IMR-90 (cell line): ENCODE measurements around the gene CHRDL1. TPM values are rescaled to one million over a fixed set of nuclear protein-coding genes. Genes with fewer than 3 reads are reported as not detected.

Experiments
- ATAC-seq: fragments of 200-7000 bp; cut with Tn5 transposase; 2 replicates; pipeline ENCODE4 v1.9.1; 2020; ENCODE audit warnings: low read depth, mild to moderate bottlenecking, moderate library complexity
- BruUV-seq: library from RNA; stranded (reverse); fragments of 400-500 nt; replicated peaks from 2 replicates; lab custom pipeline; 2021; lab: Mats Ljungman, UMichigan
- CTCF ChIA-PET: fragments of 300-600 bp; formaldehyde crosslinking; extraction: SDS; loops from one replicate; lab custom pipeline; 2021; ENCODE audit warnings: antibody characterized with exemption; lab: Yijun Ruan, JAX
- POLR2A ChIA-PET: fragments of 300-600 bp; sonication (Branson Sonifier 250); formaldehyde crosslinking; loops from one replicate; lab custom pipeline; 2022; ENCODE audit warnings: antibody characterized with exemption; ENCODE audit not compliant: unreplicated experiment; lab: Charles Lee
- DNase-seq: peaks from one replicate; pipeline ENCODE4 v3.0.0; 2013
- H2AFZ ChIP-seq: replicated peaks from 2 replicates; pipeline ENCODE3; 2013; ENCODE audit warnings: low read length, mild to moderate bottlenecking; ENCODE audit not compliant: poor library complexity
- H2AK5ac ChIP-seq: 2 replicates; pipeline ENCODE4 v1.6.1; 2013; ENCODE audit warnings: low read depth, low read length, inconsistent platforms
- H2AK9ac ChIP-seq: replicated peaks from 2 replicates; pipeline ENCODE3; 2013; ENCODE audit warnings: mild to moderate bottlenecking, low read depth, low read length, moderate library complexity; ENCODE audit not compliant: poor library complexity
- H2BK120ac ChIP-seq: 2 replicates; pipeline ENCODE4 v1.6.1; 2013; ENCODE audit warnings: low read depth, low read length, inconsistent platforms
- H2BK15ac ChIP-seq: 3 replicates; pipeline ENCODE4 v1.6.1; 2013; ENCODE audit warnings: low read depth, low read length, inconsistent platforms
- H2BK20ac ChIP-seq: 2 replicates; pipeline ENCODE4 v1.6.1; 2013; ENCODE audit warnings: low read depth, mild to moderate bottlenecking, inconsistent platforms, low read length, moderate library complexity
- H2BK5ac ChIP-seq: 2 replicates; pipeline ENCODE4 v1.6.1; 2013; ENCODE audit warnings: mild to moderate bottlenecking, low read depth, low read length, inconsistent platforms; ENCODE audit not compliant: poor library complexity, severe bottlenecking
- H3K14ac ChIP-seq: replicated peaks from 2 replicates; pipeline ENCODE4 v1.6.1; 2013; ENCODE audit warnings: low read depth, low read length, inconsistent platforms
- H3K18ac ChIP-seq: 2 replicates; pipeline ENCODE4 v1.6.1; 2013; ENCODE audit warnings: low read depth, low read length, control low read depth
- H3K23ac ChIP-seq: 2 replicates; pipeline ENCODE4 v1.6.1; 2013; ENCODE audit warnings: low read depth, low read length, inconsistent platforms
- H3K27ac ChIP-seq: 2 replicates; pipeline ENCODE4 v1.5.1; 2013; ENCODE audit warnings: mild to moderate bottlenecking, control low read depth, low read length; ENCODE audit not compliant: insufficient read depth
- H3K27me3 ChIP-seq: 2 replicates; pipeline ENCODE4 v1.6.1; 2013; ENCODE audit warnings: low read length; ENCODE audit not compliant: control insufficient read depth, insufficient read depth
- H3K36me3 ChIP-seq: 2 replicates; pipeline ENCODE4 v1.6.1; 2013; ENCODE audit warnings: low read length, mixed read lengths; ENCODE audit not compliant: control insufficient read depth, insufficient read depth
- H3K4ac ChIP-seq: 2 replicates; pipeline ENCODE4 v1.6.1; 2013; ENCODE audit warnings: low read depth, low read length, inconsistent platforms
- H3K4me1 ChIP-seq: 2 replicates; pipeline ENCODE4 v1.6.1; 2013; ENCODE audit warnings: low read length, mixed read lengths; ENCODE audit not compliant: control insufficient read depth, insufficient read depth
- H3K4me2 ChIP-seq: 2 replicates; pipeline ENCODE4 v1.6.1; 2013; ENCODE audit warnings: low read depth, mild to moderate bottlenecking, control low read depth, low read length, moderate library complexity
- H3K4me3 ChIP-seq: 2 replicates; pipeline ENCODE4 v1.5.1; 2013; ENCODE audit warnings: low read depth, mild to moderate bottlenecking, control low read depth, low read length, moderate library complexity; ENCODE audit not compliant: insufficient read depth
- H3K56ac ChIP-seq: 2 replicates; pipeline ENCODE4 v1.6.1; 2013; ENCODE audit warnings: low read length, inconsistent platforms; ENCODE audit not compliant: insufficient read depth; ENCODE audit errors: extremely low read depth
- H3K79me1 ChIP-seq, 2 experiments: 2 replicates each; pipeline ENCODE4 v1.6.1; 2013; ENCODE audit warnings: low read length in 2 of 2, inconsistent platforms in 1 of 2, low read depth in 1 of 2
- H3K9ac ChIP-seq: 2 replicates; pipeline ENCODE4 v1.6.1; 2013; ENCODE audit warnings: low read depth, low read length, control low read depth
- H3K9me1 ChIP-seq: 2 replicates; pipeline ENCODE4 v1.6.1; 2013; ENCODE audit warnings: low read length, inconsistent platforms; ENCODE audit not compliant: insufficient read depth
- H3K9me3 ChIP-seq: 2 replicates; pipeline ENCODE4 v1.6.1; 2013; ENCODE audit warnings: low read length; ENCODE audit not compliant: control insufficient read depth, insufficient read depth
- H4K20me1 ChIP-seq: 2 replicates; pipeline ENCODE4 v1.6.1; 2013; ENCODE audit warnings: low read length, inconsistent platforms; ENCODE audit not compliant: insufficient read depth
- H4K5ac ChIP-seq: 2 replicates; pipeline ENCODE4 v1.6.1; 2013; ENCODE audit warnings: mild to moderate bottlenecking, low read depth, low read length, control low read depth
- H4K8ac ChIP-seq, 2 experiments: 2 replicates each; pipeline ENCODE4 v1.6.1; 2013; ENCODE audit warnings: low read depth in 2 of 2, low read length in 2 of 2, control low read depth in 1 of 2, inconsistent platforms in 1 of 2
- H4K91ac ChIP-seq: 2 replicates; pipeline ENCODE4 v1.6.1; 2013; ENCODE audit warnings: low read depth, low read length, inconsistent platforms; ENCODE audit not compliant: insufficient read depth
- BHLHE40 ChIP-seq: fragments of 150-350 bp; IDR thresholded peaks from 2 replicates; pipeline ENCODE4 v1.6.1; 2016; ENCODE audit warnings: mild to moderate bottlenecking, low read depth, low read length
- CEBPB ChIP-seq: IDR thresholded peaks from 2 replicates; pipeline ENCODE4 v1.6.1; 2012; ENCODE audit warnings: low read depth, low read length, improper control_type of control experiment
- CHD1 ChIP-seq: IDR thresholded peaks from 2 replicates; pipeline ENCODE4 v1.6.1; 2012; ENCODE audit warnings: low read depth, low read length, improper control_type of control experiment
- ELK1 ChIP-seq: fragments of 150-350 bp; IDR thresholded peaks from 2 replicates; pipeline ENCODE4 v1.6.1; 2016; ENCODE audit warnings: low read depth, mild to moderate bottlenecking, low read length, moderate library complexity, borderline replicate concordance
- FOS ChIP-seq: fragments of 150-350 bp; IDR thresholded peaks from 2 replicates; pipeline ENCODE4 v1.6.1; 2016; ENCODE audit warnings: low read depth, low read length
- MAFK ChIP-seq: IDR thresholded peaks from 2 replicates; pipeline ENCODE4 v1.6.1; 2012; ENCODE audit warnings: low read depth, low read length, improper control_type of control experiment
- MAZ ChIP-seq: IDR thresholded peaks from 2 replicates; pipeline ENCODE4 v1.6.1; 2012; ENCODE audit warnings: low read depth, mild to moderate bottlenecking, low read length, improper control_type of control experiment, moderate library complexity, borderline replicate concordance
- MXI1 ChIP-seq: IDR thresholded peaks from 2 replicates; pipeline ENCODE4 v1.6.1; 2012; ENCODE audit warnings: low read depth, mild to moderate bottlenecking, low read length, moderate library complexity, borderline replicate concordance
- NFE2L2 ChIP-seq: fragments of 150-350 bp; IDR thresholded peaks from 2 replicates; pipeline ENCODE4 v1.6.1; 2016; ENCODE audit warnings: low read depth, mild to moderate bottlenecking, low read length
- POLR2A ChIP-seq: IDR thresholded peaks from 2 replicates; pipeline ENCODE4 v1.6.1; 2012; ENCODE audit warnings: mild to moderate bottlenecking, low read depth, low read length
- RAD21 ChIP-seq: IDR thresholded peaks from 2 replicates; pipeline ENCODE4 v1.6.1; 2012; ENCODE audit warnings: low read length, improper control_type of control experiment
- RFX5 ChIP-seq: IDR thresholded peaks from 2 replicates; pipeline ENCODE4 v1.8.0; 2012; ENCODE audit warnings: low read depth, mild to moderate bottlenecking, low read length, moderate library complexity
- SMC3 ChIP-seq: fragments of 150-350 bp; IDR thresholded peaks from 2 replicates; pipeline ENCODE4 v1.6.1; 2016; ENCODE audit warnings: low read depth, mild to moderate bottlenecking, antibody characterized with exemption, low read length, moderate library complexity
- USF2 ChIP-seq: fragments of 150-350 bp; IDR thresholded peaks from 2 replicates; pipeline ENCODE4 v1.6.1; 2017; ENCODE audit warnings: mild to moderate bottlenecking, antibody characterized with exemption, low read length, low read depth
- WGBS, 2 experiments: methylation state at CpG; one replicate each; pipeline versions ENCODE4 v1.1.5 to v1.1.7; 2013; ENCODE audit warnings: missing lambda C conversion rate in 2 of 2; ENCODE audit not compliant: insufficient read length in 1 of 2; ENCODE audit errors: extremely low coverage in 2 of 2; 5-methylcytosine and 5-hydroxymethylcytosine counted together
- dilution Hi-C: fragments of 300-500 bp; cut with HindIII; formaldehyde crosslinking; loops from one replicate; pipeline ENCODE4 v1.14.3; 2018; ENCODE audit warnings: low sequenced_read_pairs; ENCODE audit not compliant: unreplicated experiment
- in situ Hi-C: fragments of 300-500 bp; cut with MboI; formaldehyde crosslinking; loops from 3 replicates; pipeline ENCODE4 v1.14.3; 2019; ENCODE audit warnings: low sequenced_read_pairs, inconsistent platforms, mixed read lengths
- intact Hi-C: fragments of 100-400 bp; cut with micrococcal nuclease; formaldehyde crosslinking; loops from 2 replicates; pipeline ENCODE4 v1.10.0; 2022
- polyA plus RNA-seq, 3 experiments: library from polyadenylated mRNA; depleted of rRNA; stranded (reverse); fragments of >200 nt; gene quantifications; 2 replicates each; pipeline ENCODE4 v1.2.3, GENCODE V29; 2012; ENCODE audit warnings: low replicate concordance in 1 of 3
- total RNA-seq: library from RNA; depleted of rRNA; stranded (reverse); fragments of >200 nt; gene quantifications from 2 replicates; pipeline ENCODE4 v1.2.3, GENCODE V29; 2012

Gene CHRDL1
- total and polyA plus RNA-seq, 2 of the 4 experiments (the other 2 are of a cell fraction) = 0.36 to 0.58 TPM

GRCh38 chrX:110675886-110676285 lies 119.7 kb downstream of the CHRDL1 start:
- no peak overlapping the region for H2BK5ac ChIP-seq
- ATAC-seq (no peak), DNase-seq (no peak)
- H2AFZ ChIP-seq = no peak overlapping the region
- no peak overlapping the region for H3K23ac ChIP-seq
- no TSS peak for BruUV-seq
- no peaks in the 10 kb centered on the region for H3K4me1 ChIP-seq
- H3K56ac ChIP-seq = no peak overlapping the region
- no peaks in the 10 kb centered on the region for H3K9me3 ChIP-seq
- no peaks in the 10 kb centered on the region for H3K36me3 ChIP-seq
- H2AK5ac ChIP-seq = no peak overlapping the region
- no peak overlapping the region for H4K8ac ChIP-seq
- H3K14ac ChIP-seq = no peak overlapping the region
- no peak overlapping the region for H3K9ac ChIP-seq
- no peaks in the 10 kb centered on the region for H4K20me1 ChIP-seq
- dilution Hi-C loops = no loop called here
- H3K9me1 ChIP-seq = no peaks in the 10 kb centered on the region
- intact Hi-C loops = no loop called here
- H3K27ac ChIP-seq = no peak overlapping the region
- CTCF ChIA-PET = no interaction called here
- TF ChIP-seq USF2 (no peak), MAZ (no peak), SMC3 (no peak), POLR2A (no peak), RFX5 (no peak), FOS (no peak), MXI1 (no peak), NFE2L2 (no peak), CEBPB (no peak), MAFK (no peak), CHD1 (no peak), ELK1 (no peak), BHLHE40 (no peak), RAD21 (no peak)
- H2AK9ac ChIP-seq = no peak overlapping the region
- H3K4me2 ChIP-seq = no peak overlapping the region
- no peak overlapping the region for H3K18ac ChIP-seq
- no CpG with 5 or more reads among the region's 1 CpG for WGBS, 2 experiments
- H4K5ac ChIP-seq = no peak overlapping the region
- no peak overlapping the region for H3K4ac ChIP-seq
- no peaks in the 10 kb centered on the region for H3K79me1 ChIP-seq
- in situ Hi-C loops = no loop called here
- POLR2A ChIA-PET = no interaction called here
- H2BK15ac ChIP-seq = no peak overlapping the region
- no peak overlapping the region for H2BK20ac ChIP-seq
- no peak overlapping the region for H4K91ac ChIP-seq
- H3K27me3 ChIP-seq = peaks cover 16% of the 10 kb centered on the region
- no peak overlapping the region for H3K4me3 ChIP-seq
- no peak overlapping the region for H2BK120ac ChIP-seq
